ENCODE results near the gene SNRNP25. TPM values are rescaled to one million over a fixed set of nuclear protein-coding genes. Genes with fewer than 3 reads are reported as not detected.

Gene SNRNP25
- total RNA-seq, 1 donor from 2014 or later = 14.3 TPM

DNA sequence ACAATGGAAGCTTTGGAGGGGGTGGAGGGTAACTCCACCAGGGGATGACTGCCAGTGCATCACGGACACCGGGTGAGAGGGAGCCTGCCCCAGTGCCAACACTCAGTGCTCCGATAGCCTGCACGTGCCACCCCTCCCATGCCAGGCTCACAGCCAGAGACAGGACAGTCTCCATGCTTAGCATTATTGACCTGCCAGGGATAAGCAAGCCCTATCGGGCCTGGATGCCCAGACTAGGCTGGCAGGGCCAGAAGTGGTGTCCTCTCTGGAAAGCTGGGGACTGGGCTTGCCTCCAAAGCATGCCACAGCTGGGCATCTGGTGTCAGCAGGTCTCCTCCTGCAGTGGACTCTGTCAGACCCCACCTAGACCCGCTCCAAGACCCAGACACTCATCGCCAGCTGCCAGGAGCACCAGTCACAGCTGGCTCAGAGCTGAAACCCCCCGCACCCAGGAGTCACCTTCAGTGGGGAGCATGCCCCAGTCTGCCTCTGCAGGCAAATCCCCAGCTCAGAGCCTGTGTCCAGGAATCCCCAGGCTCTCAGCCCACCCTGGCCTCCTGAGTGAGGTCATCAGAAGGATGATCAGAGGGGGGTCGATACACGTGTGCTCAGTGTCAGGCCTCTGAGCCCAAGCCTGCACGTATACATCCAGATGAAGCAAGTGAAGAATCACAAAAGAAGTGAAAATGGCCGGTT lies 20.6 kb downstream of the SNRNP25 start:
- no peak for FAIRE-seq
- no peak for DNase-seq (ENCODE audit: low spot score in 2 of 2)

DNA sequence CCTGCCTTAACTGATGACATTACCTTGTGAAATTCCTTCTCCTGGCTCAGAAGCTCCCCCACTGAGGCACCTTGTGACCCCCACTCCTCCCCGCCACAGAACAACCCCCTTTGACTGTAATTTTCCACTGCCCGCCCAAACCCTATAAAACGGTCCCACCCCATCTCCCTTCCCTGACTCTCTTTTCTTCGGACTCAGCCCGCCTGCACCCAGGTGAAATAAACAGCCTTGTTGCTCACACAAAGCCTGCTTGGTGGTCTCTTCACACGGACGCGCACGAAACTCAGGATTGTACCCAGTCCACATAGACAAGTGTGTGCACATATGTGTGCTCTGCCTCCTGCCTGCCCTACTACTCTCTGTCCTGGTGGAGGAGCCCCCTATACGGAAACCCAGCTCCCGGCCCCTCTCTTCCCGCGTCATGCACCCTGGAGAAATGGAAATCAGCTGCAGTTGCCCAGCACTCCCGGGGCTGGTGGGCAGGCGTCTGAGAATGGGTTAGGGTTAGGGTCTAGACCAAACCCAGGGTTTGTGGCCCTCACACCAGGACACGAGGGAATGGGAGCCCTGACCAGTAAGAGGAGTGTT lies 21.2 kb downstream of the SNRNP25 start:
- FAIRE-seq (no peak), DNase-seq (ENCODE audit: low spot score in 2 of 2) (no peak)

DNA sequence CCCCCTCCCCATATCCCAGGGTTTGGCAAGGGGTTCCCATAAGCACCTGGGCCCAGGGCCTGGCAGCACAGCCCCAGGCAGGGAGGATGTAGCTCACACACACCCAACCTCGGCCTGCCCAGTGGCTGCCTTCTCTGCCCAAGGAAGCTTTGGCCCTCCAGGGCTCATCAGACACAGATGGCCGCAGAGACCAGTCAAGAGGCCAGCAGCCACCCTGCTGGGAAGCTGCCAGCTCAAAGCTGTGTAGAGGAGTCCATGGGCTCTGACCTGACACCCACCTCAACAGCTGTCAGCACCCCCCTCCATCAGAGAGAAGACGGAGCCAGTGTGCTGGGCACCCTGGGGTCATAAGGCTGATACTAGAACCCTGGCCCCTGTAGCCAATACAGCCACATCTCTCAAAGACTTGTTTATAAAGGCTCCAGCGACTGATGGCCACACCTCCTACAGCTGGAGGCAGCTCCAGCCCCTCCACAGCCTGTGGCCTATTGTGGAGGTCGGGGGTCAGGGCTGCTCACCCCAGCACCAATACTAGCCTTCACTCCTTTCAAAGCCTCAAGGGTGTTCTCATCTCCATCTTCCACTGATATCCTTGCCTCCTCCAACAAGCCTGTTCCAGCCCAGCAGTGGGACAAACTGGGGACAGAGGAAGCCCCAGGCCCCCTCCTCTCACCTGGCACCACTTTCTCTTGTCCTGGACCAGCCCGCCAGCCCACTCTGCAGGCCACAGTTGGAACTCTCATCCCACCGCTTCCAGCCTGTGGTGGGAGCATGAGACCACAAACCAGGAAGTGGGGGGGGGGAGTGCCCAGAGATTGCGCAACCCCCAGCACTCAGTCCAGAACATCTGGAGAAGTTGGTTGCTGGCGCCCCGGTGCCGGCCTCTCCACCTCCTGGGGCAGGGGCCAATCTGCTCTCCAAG lies 22.2 kb downstream of the SNRNP25 start:
- FAIRE-seq = no peak
- DNase-seq (ENCODE audit: low spot score in 2 of 2) = no peak

GRCh38 chr16:76535-77272 lies 23.1 kb downstream of the SNRNP25 start:
- peak; percentile 70 to 75 for DNase-seq (ENCODE audit: low spot score in 2 of 2)
- no peak for FAIRE-seq

GRCh38 chr16:77273-77806 lies 23.7 kb downstream of the SNRNP25 start:
- FAIRE-seq (no peak), DNase-seq (ENCODE audit: low spot score in 2 of 2) (peak; percentile 71 to 73)

- FAIRE-seq (no peak), DNase-seq (ENCODE audit: low spot score in 2 of 2) (peak; percentile 98 to 99)
Observed at GRCh38 chr16:77807-78443, 24.3 kb downstream of the SNRNP25 start, which contains the start of gene MPG. Gene MPG (plus strand): TSS chr16:78225. CDS start chr16:78310, 85 bp downstream.

DNA sequence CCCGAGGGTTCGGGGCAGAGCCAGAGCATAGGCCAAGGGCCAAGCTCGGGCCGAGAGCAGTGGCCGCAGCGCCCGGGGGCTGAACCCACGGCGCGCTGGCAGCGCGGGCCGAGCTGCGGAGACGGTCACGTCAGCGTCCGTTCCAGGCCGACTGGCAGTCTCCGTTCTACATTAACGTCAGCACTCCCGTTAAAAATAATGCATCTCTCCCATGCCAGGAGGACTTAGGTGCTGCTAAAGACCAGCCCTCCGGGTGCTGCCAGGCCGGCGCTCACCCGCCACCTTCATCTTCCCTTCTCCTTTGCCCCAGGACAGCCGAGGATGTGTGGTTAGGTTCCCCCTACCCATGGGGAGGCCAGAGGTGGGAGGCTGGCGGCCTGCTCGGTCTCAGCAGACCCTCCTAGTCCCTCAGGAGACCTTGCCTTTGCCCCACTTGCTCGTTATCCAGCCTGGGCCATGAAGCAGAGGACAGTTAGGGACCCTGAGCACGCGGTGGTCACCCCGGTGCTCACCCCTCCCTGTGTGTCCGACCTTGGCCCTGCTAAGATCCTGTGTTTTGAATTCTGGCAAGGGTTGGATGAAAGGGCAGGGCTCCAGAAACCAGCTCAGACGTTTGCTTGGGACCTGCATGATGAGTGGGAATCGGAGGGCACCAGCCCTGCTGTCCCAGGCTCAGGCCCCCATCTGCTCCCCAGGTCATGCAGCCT lies 25.0 kb downstream of the SNRNP25 start:
- FAIRE-seq (no peak), DNase-seq (ENCODE audit: low spot score in 2 of 2) (peak; percentile 64 to 80)

- no peak for FAIRE-seq
Observed at GRCh38 chr16:79151-80054, 25.8 kb downstream of the SNRNP25 start.

DNA sequence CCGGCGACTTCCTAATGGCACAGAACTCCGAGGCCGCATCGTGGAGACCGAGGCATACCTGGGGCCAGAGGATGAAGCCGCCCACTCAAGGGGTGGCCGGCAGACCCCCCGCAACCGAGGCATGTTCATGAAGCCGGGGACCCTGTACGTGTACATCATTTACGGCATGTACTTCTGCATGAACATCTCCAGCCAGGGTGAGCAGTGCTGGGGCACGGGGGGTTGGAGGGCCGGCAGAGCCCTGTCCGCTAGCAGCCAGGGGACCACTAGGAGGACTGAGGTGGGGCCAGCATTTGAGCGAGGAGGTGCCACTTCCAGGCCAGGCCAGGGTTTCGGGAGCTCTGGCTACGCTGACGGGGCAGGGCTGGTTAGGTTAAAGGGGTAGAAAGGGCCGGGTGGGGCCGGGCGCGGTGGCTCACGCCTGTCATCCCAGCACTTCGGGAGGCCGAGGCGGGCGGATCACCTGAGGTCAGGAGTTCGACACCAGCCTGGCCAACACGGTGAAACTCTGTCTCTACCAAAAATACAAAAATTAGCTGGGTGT lies 29.5 kb downstream of the SNRNP25 start:
- FAIRE-seq (no peak), DNase-seq (ENCODE audit: low spot score in 2 of 2) (no peak)

More at GRCh38 chr16:79151-80054, 25.8 kb downstream of the SNRNP25 start:
- DNase-seq (ENCODE audit: low spot score in 2 of 2) = no peak

GRCh38 chr16:83781-84615 lies 30.4 kb downstream of the SNRNP25 start:
- DNase-seq (ENCODE audit: low spot score in 2 of 2) = no peak
- FAIRE-seq = no peak

DNA sequence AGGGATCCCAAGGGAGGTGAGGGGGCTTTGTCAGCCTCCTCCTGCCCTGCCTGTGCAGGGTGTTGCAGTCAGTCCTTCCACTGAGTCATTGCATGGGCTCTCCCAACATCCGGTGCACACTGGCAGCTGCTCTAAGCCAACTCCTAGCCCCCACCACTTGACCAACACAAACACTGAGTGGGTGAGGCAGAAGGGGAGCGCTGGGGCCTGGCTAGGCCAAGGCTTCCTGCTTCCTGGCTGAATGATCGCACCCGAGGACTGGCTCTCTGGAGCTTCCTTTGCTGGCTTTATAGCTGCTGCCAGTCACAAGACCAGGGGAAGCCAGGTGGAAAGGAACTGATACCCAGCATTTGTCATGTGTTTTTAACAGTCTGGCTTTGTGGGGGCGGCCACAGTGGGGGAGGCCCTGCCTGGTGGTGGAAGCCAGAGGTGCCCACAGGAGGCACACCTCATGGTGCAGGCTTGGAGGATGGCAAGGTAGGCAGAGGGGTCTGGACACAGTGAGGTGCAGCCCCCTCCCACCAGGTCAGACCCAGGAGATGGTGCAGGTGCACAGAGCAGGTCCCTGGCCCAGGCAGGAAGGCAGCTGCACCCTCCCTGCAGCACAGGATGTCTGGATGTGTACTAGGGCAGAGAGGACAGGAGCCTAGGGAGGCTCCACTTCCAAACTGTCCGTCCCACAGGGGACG lies 31.2 kb downstream of the SNRNP25 start:
- no peak for FAIRE-seq

DNA sequence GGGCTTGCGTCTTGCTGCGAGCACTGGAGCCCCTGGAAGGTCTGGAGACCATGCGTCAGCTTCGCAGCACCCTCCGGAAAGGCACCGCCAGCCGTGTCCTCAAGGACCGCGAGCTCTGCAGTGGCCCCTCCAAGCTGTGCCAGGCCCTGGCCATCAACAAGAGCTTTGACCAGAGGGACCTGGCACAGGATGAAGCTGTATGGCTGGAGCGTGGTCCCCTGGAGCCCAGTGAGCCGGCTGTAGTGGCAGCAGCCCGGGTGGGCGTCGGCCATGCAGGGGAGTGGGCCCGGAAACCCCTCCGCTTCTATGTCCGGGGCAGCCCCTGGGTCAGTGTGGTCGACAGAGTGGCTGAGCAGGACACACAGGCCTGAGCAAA lies 31.8 kb downstream of the SNRNP25 start:
- FAIRE-seq = no peak
- DNase-seq (ENCODE audit: low spot score in 2 of 2) = no peak

More for the DNA sequence above, 31.2 kb downstream of the SNRNP25 start:
- peak in 1 of 2 donors; percentile 74 for DNase-seq (ENCODE audit: low spot score in 2 of 2)

GRCh38 chr16:85865-86264 lies 32.2 kb downstream of the SNRNP25 start:
- no peak for DNase-seq (ENCODE audit: low spot score in 2 of 2)
- FAIRE-seq = no peak

GRCh38 chr16:86483-86952 lies 32.9 kb downstream of the SNRNP25 start:
- no peak for FAIRE-seq
- no peak for DNase-seq (ENCODE audit: low spot score in 2 of 2)

DNA sequence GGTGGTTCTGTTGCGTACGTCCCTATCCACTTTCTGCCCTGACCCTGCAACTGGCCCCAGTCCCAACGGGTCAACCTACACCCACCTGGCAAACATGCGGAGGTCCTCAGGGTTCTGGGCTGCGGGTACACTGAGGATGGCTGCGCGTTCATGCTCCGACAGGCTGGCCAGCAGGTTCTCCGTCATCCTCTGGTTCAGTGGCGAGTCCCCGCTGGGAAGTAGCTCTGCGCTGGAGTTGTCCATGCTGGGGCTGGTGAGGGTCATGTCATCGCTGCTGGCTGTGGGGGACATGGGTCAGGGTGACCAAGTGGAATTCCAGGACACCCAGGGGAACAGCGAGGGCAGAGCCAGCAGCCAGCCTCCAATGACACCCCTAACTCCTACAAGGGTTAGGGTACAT lies 35.0 kb downstream of the SNRNP25 start:
- no peak for DNase-seq (ENCODE audit: low spot score in 2 of 2)
- no peak for FAIRE-seq

All from frontal cortex (tissue), 4 donors.